Stomach (tissue), 4 donors: ENCODE results near the gene ILF2.

ENCODE experiments used
- CTCF ChIP-seq, 7 experiments: fragments of 450-650 bp in 4 of 7; fragments of 200-600 bp in 3 of 7; sonication (generic) in 3 of 7; IDR thresholded peaks; one replicate each; pipeline ENCODE4 v1.5.1; 2016 to 2019; ENCODE audit warnings: antibody characterized with exemption in 7 of 7, control low read depth in 2 of 7, mild to moderate bottlenecking in 1 of 7
- POLR2A ChIP-seq, 4 donors: fragments of 450-650 bp; IDR thresholded peaks; one replicate each; pipeline ENCODE4 v1.6.1; 2016; ENCODE audit warnings: antibody characterized with exemption in 4 of 4, control low read depth in 2 of 4, mild to moderate bottlenecking in 1 of 4, moderate library complexity in 1 of 4

- TF ChIP-seq CTCF (IDR thresholded peaks at IDR 0.05) (peak in 2 of 7 experiments; percentile 30 to 32), POLR2A (IDR thresholded peaks at IDR 0.05) (no peak)
These were observed 12.2 kb downstream of the ILF2 start, which contains the start of gene SNAPIN for GRCh38 chr1:153658400-153659174.
